H1 (cell line): ENCODE results near the gene FOXF1. TPM values are rescaled to one million over a fixed set of nuclear protein-coding genes. Genes with fewer than 3 reads are reported as not detected.

ENCODE experiments used
- CTCF ChIA-PET: fragments of 300-600 bp; sonication (Branson Sonifier 250); formaldehyde crosslinking; loops from one replicate; lab custom pipeline; 2021; ENCODE audit not compliant: partially characterized antibody; lab: Charles Lee
- POLR2A ChIA-PET: fragments of 300-600 bp; sonication (Branson Sonifier 250); formaldehyde crosslinking; loops from one replicate; lab custom pipeline; 2021; ENCODE audit warnings: inconsistent platforms; ENCODE audit not compliant: partially characterized antibody; lab: Charles Lee
- DNase-seq, 2 experiments: peaks; one replicate each; pipeline versions ENCODE4 v3.0.0 to v3.0.0-alpha.2; 2010 to 2022; ENCODE audit warnings: low spot score in 2 of 2, low read depth in 1 of 2, mixed read lengths in 1 of 2
- FAIRE-seq: peaks from 2 replicates; lab custom pipeline; 2011; peaks lifted over from hg19 to GRCh38; lab: Jason Lieb, UNC
- H2AFZ ChIP-seq: 2 replicates; pipeline ENCODE4 v1.8.1; 2012; ENCODE audit warnings: low read length, inconsistent platforms
- H2AK5ac ChIP-seq: 2 replicates; pipeline ENCODE4 v1.6.1; 2013; ENCODE audit warnings: low read depth, low read length
- H2BK120ac ChIP-seq: replicated peaks from 2 replicates; pipeline ENCODE3; 2013; ENCODE audit warnings: low read depth, low read length, inconsistent platforms
- H2BK12ac ChIP-seq: 2 replicates; pipeline ENCODE4 v1.6.1; 2013; ENCODE audit warnings: low read depth, low read length
- H2BK15ac ChIP-seq: 2 replicates; pipeline ENCODE4 v1.6.1; 2013; ENCODE audit warnings: low read length
- H2BK20ac ChIP-seq: 2 replicates; pipeline ENCODE4 v1.6.1; 2013; ENCODE audit warnings: low read length
- H2BK5ac ChIP-seq: 2 replicates; pipeline ENCODE4 v1.6.1; 2013; ENCODE audit warnings: low read depth, low read length
- H3K14ac ChIP-seq: 2 replicates; pipeline ENCODE4 v1.6.1; 2013; ENCODE audit warnings: inconsistent platforms; ENCODE audit not compliant: insufficient read length
- H3K18ac ChIP-seq: 2 replicates; pipeline ENCODE4 v1.6.1; 2013; ENCODE audit warnings: low read length; ENCODE audit errors: extremely low read depth
- H3K23ac ChIP-seq: 2 replicates; pipeline ENCODE4 v1.6.1; 2013; ENCODE audit warnings: inconsistent platforms; ENCODE audit not compliant: insufficient read length
- H3K23me2 ChIP-seq: 2 replicates; pipeline ENCODE4 v1.6.1; 2013; ENCODE audit warnings: low read depth, low read length
- H3K27ac ChIP-seq: 2 replicates; pipeline ENCODE4 v1.6.1; 2011; ENCODE audit warnings: low read depth, low read length, inconsistent platforms
- H3K27me3 ChIP-seq, 4 experiments: replicated peaks in 1 of 4; 1 replicate in 1 of 4; 2 replicates in 3 of 4; pipeline versions ENCODE4 v1.6.1 to v1.8.1; 2011 to 2013; ENCODE audit warnings: low read length in 3 of 4, mild to moderate bottlenecking in 3 of 4, inconsistent platforms in 2 of 4, mixed read lengths in 2 of 4, moderate library complexity in 1 of 4; ENCODE audit not compliant: control insufficient read depth in 3 of 4, insufficient read depth in 3 of 4; ENCODE audit errors: extremely low read depth in 1 of 4
- H3K36me3 ChIP-seq, 4 experiments: 2 replicates each; pipeline versions ENCODE4 v1.6.1 to v1.8.1; 2011 to 2013; ENCODE audit warnings: mild to moderate bottlenecking in 4 of 4, low read length in 3 of 4, moderate library complexity in 2 of 4, control low read depth in 1 of 4, inconsistent platforms in 1 of 4; ENCODE audit not compliant: insufficient read depth in 4 of 4, control insufficient read depth in 2 of 4
- H3K4ac ChIP-seq: replicated peaks from 2 replicates; pipeline ENCODE3; 2013; ENCODE audit warnings: low read length, low read depth, mixed read lengths, inconsistent platforms; ENCODE audit not compliant: insufficient read length
- H3K4me1 ChIP-seq, 4 experiments: replicated peaks in 1 of 4; 1 replicate in 1 of 4; 2 replicates in 3 of 4; pipeline versions ENCODE4 v1.6.1 to v1.8.1; 2011 to 2013; ENCODE audit warnings: low read length in 3 of 4, inconsistent platforms in 2 of 4, mixed read lengths in 1 of 4; ENCODE audit not compliant: insufficient read depth in 4 of 4, control insufficient read depth in 3 of 4
- H3K4me2 ChIP-seq, 2 experiments: 2 replicates each; pipeline versions ENCODE4 v1.6.1 to v1.8.1; 2011 to 2013; ENCODE audit warnings: low read depth in 2 of 2, low read length in 2 of 2, control low read depth in 1 of 2, inconsistent platforms in 1 of 2, mild to moderate bottlenecking in 1 of 2; ENCODE audit not compliant: insufficient read depth in 1 of 2
- H3K4me3 ChIP-seq, 4 experiments: fragments of 200-600, 300-600 bp in 1 of 4; sonication (generic), shearing (Covaris generic), sonication (Bioruptor Twin) in 1 of 4; 2 replicates each; pipeline versions ENCODE4 v1.5.1 to v1.8.1; 2011 to 2016; ENCODE audit warnings: low read length in 4 of 4, low read depth in 3 of 4, control low read depth in 2 of 4, inconsistent platforms in 2 of 4, mild to moderate bottlenecking in 2 of 4, mixed read lengths in 1 of 4, moderate library complexity in 1 of 4; ENCODE audit not compliant: insufficient read depth in 2 of 4; ENCODE audit errors: extremely low read depth in 1 of 4
- H3K56ac ChIP-seq: replicated peaks from 2 replicates; pipeline ENCODE3; 2013; ENCODE audit warnings: low read depth, mild to moderate bottlenecking, mixed read lengths, low read length, inconsistent platforms; ENCODE audit not compliant: insufficient read length
- H3K79me1 ChIP-seq: 2 replicates; pipeline ENCODE4 v1.6.1; 2013; ENCODE audit warnings: low read depth, low read length, control low read depth
- H3K79me2 ChIP-seq, 2 experiments: 2 replicates each; pipeline versions ENCODE4 v1.6.1 to v1.8.1; 2012 to 2013; ENCODE audit warnings: low read length in 2 of 2, mild to moderate bottlenecking in 2 of 2, inconsistent platforms in 1 of 2; ENCODE audit not compliant: insufficient read depth in 2 of 2, control insufficient read depth in 1 of 2
- H3K9ac ChIP-seq, 4 experiments: replicated peaks in 1 of 4; 1 replicate in 1 of 4; 2 replicates in 3 of 4; pipeline versions ENCODE4 v1.6.1 to v1.8.1; 2011 to 2013; ENCODE audit warnings: low read depth in 3 of 4, low read length in 3 of 4, control low read depth in 2 of 4, mild to moderate bottlenecking in 2 of 4, moderate library complexity in 2 of 4, inconsistent platforms in 1 of 4; ENCODE audit errors: extremely low read depth in 1 of 4
- H3K9me3 ChIP-seq, 2 experiments: 2 replicates each; pipeline versions ENCODE4 v1.6.1 to v1.8.1; 2012 to 2013; ENCODE audit warnings: mild to moderate bottlenecking in 2 of 2, moderate library complexity in 2 of 2, control low read depth in 1 of 2, inconsistent platforms in 1 of 2, low read depth in 1 of 2, low read length in 1 of 2, mixed read lengths in 1 of 2; ENCODE audit not compliant: insufficient read depth in 2 of 2
- H4K20me1 ChIP-seq, 2 experiments: replicated peaks in 1 of 2; 2 replicates each; pipeline versions ENCODE3 to v1.8.1; 2011 to 2013; ENCODE audit warnings: inconsistent platforms in 2 of 2, low read length in 2 of 2, mild to moderate bottlenecking in 1 of 2; ENCODE audit not compliant: insufficient read depth in 2 of 2, control insufficient read depth in 1 of 2
- H4K5ac ChIP-seq: 2 replicates; pipeline ENCODE4 v1.6.1; 2013; ENCODE audit warnings: low read length, low read depth, mixed read lengths, inconsistent platforms; ENCODE audit not compliant: insufficient read length
- H4K8ac ChIP-seq: 2 replicates; pipeline ENCODE4 v1.8.0; 2013; ENCODE audit warnings: mild to moderate bottlenecking, moderate library complexity, low read length, inconsistent platforms; ENCODE audit not compliant: insufficient read depth; ENCODE audit errors: extremely low read depth
- H4K91ac ChIP-seq: replicated peaks from 2 replicates; pipeline ENCODE3; 2013; ENCODE audit warnings: low read length, mixed read lengths, inconsistent platforms; ENCODE audit not compliant: insufficient read length
- CHD2 ChIP-seq: IDR thresholded peaks from 2 replicates; pipeline ENCODE4 v1.6.1; 2012; ENCODE audit warnings: low read length, improper control_type of control experiment
- FOSL1 ChIP-seq: IDR thresholded peaks from 2 replicates; pipeline ENCODE4 v1.6.1; 2011; ENCODE audit warnings: mild to moderate bottlenecking, low read depth, low read length, moderate library complexity; ENCODE audit not compliant: insufficient read depth
- GABPA ChIP-seq: IDR thresholded peaks from 2 replicates; pipeline ENCODE4 v1.6.1; 2011; ENCODE audit warnings: mild to moderate bottlenecking, low read length, moderate library complexity, borderline replicate concordance; ENCODE audit not compliant: insufficient read depth
- KDM5A ChIP-seq: fragments of 200-600 bp; IDR thresholded peaks from 2 replicates; pipeline ENCODE4 v1.7.1; 2012; ENCODE audit warnings: mild to moderate bottlenecking, low read length, inconsistent platforms, mixed read lengths
- POU5F1 ChIP-seq: IDR thresholded peaks from 2 replicates; pipeline ENCODE4 v1.6.1; 2011; ENCODE audit warnings: low read depth, mild to moderate bottlenecking, low read length, moderate library complexity
- SIRT6 ChIP-seq: IDR thresholded peaks from one replicate; pipeline ENCODE4 v1.7.1; 2012; ENCODE audit warnings: low read length, inconsistent platforms
- TAF1 ChIP-seq: IDR thresholded peaks from 2 replicates; pipeline ENCODE4 v1.6.1; 2011; ENCODE audit warnings: mild to moderate bottlenecking, low read depth, low read length
- WGBS, 2 experiments: shearing (Covaris generic) in 1 of 2; methylation state at CpG; one replicate each; pipeline versions ENCODE4 v1.1.6 to v1.1.7; 2013 to 2015; ENCODE audit warnings: low lambda C conversion rate in 2 of 2, mixed read lengths in 2 of 2, inconsistent platforms in 1 of 2, low coverage in 1 of 2, missing lambda C conversion rate in 1 of 2; ENCODE audit not compliant: insufficient replicate concordance in 2 of 2, insufficient coverage in 1 of 2, insufficient read length in 1 of 2; ENCODE audit errors: extremely low coverage in 1 of 2, missing lambda C conversion rate in 1 of 2; 5-methylcytosine and 5-hydroxymethylcytosine counted together
- polyA plus RNA-seq, 7 experiments: library from polyadenylated mRNA; depleted of rRNA in 3 of 7; stranded (reverse) in 5 of 7; unstranded in 2 of 7; fragments of >200 nt in 5 of 7; fragments of 200-250 nt in 2 of 7; gene quantifications; 1 replicate in 5 of 7; 2 replicates in 1 of 7; 4 replicates in 1 of 7; pipeline versions ENCODE4 v1.2.1 to v1.2.3, GENCODE V29; 2011 to 2013; ENCODE audit warnings: missing spikeins in 2 of 7, mixed read lengths in 2 of 7
- total RNA-seq: library from RNA; stranded (reverse); fragmentation: NEBNext Ultra II Directional; extraction: Animal tissue kit (Norgen Biotek cat#: 25700); gene quantifications from 2 replicates; pipeline ENCODE4 v1.2.1, GENCODE V29; 2021

FOXF1 gene
- total and polyA plus RNA-seq, 2 of the 8 experiments (the other 6 are each of a cell fraction or from before 2014, with no cell fraction given) = 0.02 TPM; not detected in 1

- Histone ChIP-seq H3K79me2 (no peaks in the 10 kb centered on the region), H3K23me2 (peaks cover 11% of the 10 kb centered on the region; the same call in 1 of the 2 replicates), H3K27me3 (no peaks in the 10 kb centered on the region; a peak in 1 of 7 replicates), H4K8ac (no peak overlapping the region), H3K9ac (no peak overlapping the region), H2BK15ac (no peak overlapping the region), H3K36me3 (no peaks in the 10 kb centered on the region), H3K4me2 (no peak overlapping the region), H2AK5ac (no peak overlapping the region), H3K79me1 (no peaks in the 10 kb centered on the region), H2AFZ (no peak overlapping the region), H3K23ac (no peak overlapping the region), H4K91ac (no peak overlapping the region), H3K9me3 (peaks cover 6% of the 10 kb centered on the region in 2 experiments), H2BK5ac (no peak overlapping the region), H4K5ac (no peak overlapping the region), H4K20me1 (peaks cover 0 to 5% of the 10 kb centered on the region in 2 experiments), H3K14ac (no peak overlapping the region), H3K27ac (no peak overlapping the region), H3K4ac (no peak overlapping the region), H2BK20ac (no peak overlapping the region), H2BK12ac (no peak overlapping the region), H2BK120ac (no peak overlapping the region), H3K4me1 (no peaks in the 10 kb centered on the region), H3K56ac (no peak overlapping the region), H3K18ac (no peak overlapping the region), H3K4me3 (no peak overlapping the region)
- POLR2A ChIA-PET = no interaction called here
- 98% methylated on average over 2 of the region's 2 CpGs; no CpG with 5 or more reads in 1 of the 2 experiments for WGBS, 2 experiments
- DNase-seq (no peak), FAIRE-seq (no peak)
- CTCF ChIA-PET = no interaction called here
- no peak for TF ChIP-seq KDM5A
- no peak for TF ChIP-seq SIRT6
- TF ChIP-seq GABPA = no peak
- TF ChIP-seq CHD2 = no peak
- no peak for TF ChIP-seq POU5F1
- TF ChIP-seq TAF1 = no peak
- TF ChIP-seq FOSL1 = no peak
Observed at GRCh38 chr16:86465434-86465833, 44.9 kb upstream of the FOXF1 start.
